ENCODE results near the gene FAM13A.
"Not testable (repeated sequence)": the region's sequence is repeated elsewhere in the genome, so short reads cannot be mapped to it uniquely, and the experiment has no call there.

The FAM13A gene

DNA sequence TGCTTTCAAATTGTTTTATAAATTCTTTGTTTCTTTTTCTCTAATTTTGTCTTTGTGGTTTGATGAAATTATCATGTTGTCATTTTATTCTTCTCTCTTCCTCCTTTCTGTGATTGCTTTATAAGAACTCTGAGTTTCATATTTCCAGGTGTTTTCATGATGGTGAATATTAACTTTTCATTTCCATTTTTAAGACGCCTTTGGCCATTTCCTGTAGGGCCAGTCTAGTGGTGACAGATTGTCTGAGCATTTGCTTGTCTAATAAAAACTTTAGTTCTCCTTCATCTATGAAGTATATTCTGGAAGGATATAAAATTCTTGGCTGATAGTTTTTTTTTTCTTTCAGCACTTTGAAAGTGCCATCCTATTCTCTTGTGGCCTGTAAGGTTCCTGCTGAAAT, 128.1 kb downstream of the FAM13A start:
- DNase-seq (ENCODE audit: low read depth), result no peak
- TF ChIP-seq, protein P1, sequence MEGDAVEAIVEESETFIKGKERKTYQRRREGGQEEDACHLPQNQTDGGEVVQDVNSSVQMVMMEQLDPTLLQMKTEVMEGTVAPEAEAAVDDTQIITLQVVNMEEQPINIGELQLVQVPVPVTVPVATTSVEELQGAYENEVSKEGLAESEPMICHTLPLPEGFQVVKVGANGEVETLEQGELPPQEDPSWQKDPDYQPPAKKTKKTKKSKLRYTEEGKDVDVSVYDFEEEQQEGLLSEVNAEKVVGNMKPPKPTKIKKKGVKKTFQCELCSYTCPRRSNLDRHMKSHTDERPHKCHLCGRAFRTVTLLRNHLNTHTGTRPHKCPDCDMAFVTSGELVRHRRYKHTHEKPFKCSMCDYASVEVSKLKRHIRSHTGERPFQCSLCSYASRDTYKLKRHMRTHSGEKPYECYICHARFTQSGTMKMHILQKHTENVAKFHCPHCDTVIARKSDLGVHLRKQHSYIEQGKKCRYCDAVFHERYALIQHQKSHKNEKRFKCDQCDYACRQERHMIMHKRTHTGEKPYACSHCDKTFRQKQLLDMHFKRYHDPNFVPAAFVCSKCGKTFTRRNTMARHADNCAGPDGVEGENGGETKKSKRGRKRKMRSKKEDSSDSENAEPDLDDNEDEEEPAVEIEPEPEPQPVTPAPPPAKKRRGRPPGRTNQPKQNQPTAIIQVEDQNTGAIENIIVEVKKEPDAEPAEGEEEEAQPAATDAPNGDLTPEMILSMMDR (IDR thresholded peaks at IDR 0.05; ENCODE audit: control insufficient read depth, insufficient read depth, low read depth, low read length, missing control alignments), result no peak
- no peak overlapping the region for H3K4me3 ChIP-seq (ENCODE audit: control insufficient read depth, low read depth, low read length)

DNA sequence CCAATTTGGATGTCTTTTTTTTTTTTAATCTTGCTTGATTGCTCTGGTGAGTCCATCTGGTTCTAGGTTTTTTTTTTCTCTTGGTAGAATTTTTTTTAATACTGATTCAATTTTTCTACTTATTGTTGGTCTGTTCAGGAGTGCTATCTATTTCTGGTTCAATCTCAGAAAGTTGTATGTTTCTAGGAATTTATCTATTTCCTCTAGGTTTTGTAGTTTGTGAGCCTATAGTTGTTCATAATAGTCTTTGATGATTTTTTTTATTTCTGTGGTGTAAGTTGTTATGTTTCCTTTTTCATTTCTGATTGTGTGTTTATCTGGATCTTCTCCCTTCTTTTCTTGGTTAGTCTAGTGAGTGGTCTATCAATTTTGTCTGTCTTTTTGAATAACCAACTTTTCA, 129.6 kb downstream of the FAM13A start:
- no peak overlapping the region for H3K4me3 ChIP-seq (ENCODE audit: control insufficient read depth, low read depth, low read length)
- TF ChIP-seq, protein P1 (IDR thresholded peaks at IDR 0.05; ENCODE audit: control insufficient read depth, insufficient read depth, low read depth, low read length, missing control alignments), result no peak
- DNase-seq (ENCODE audit: low read depth), result no peak

DNA sequence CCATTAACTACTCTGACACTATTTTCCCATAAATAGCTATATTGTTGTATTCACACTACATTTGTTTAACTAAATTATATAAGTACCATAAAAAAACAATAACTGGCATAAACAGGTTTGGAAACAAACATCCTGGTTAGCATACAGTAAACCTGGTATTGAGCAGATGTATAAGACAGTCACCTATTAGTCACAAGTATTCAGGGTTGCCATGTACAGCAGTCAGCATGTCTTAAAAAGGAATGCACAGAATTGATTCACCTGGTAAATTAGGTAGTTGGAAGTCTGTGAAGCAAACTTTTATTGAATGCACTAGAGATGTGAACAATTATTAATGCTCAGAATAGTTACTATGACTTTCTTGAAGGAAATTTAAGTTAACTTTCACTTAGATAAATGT, 137.9 kb downstream of the FAM13A start:
- H3K4me3 ChIP-seq (ENCODE audit: control insufficient read depth, low read depth, low read length), result no peak overlapping the region
- TF ChIP-seq, protein P1 (IDR thresholded peaks at IDR 0.05; ENCODE audit: control insufficient read depth, insufficient read depth, low read depth, low read length, missing control alignments), result no peak
- no peak for DNase-seq (ENCODE audit: low read depth)

DNA sequence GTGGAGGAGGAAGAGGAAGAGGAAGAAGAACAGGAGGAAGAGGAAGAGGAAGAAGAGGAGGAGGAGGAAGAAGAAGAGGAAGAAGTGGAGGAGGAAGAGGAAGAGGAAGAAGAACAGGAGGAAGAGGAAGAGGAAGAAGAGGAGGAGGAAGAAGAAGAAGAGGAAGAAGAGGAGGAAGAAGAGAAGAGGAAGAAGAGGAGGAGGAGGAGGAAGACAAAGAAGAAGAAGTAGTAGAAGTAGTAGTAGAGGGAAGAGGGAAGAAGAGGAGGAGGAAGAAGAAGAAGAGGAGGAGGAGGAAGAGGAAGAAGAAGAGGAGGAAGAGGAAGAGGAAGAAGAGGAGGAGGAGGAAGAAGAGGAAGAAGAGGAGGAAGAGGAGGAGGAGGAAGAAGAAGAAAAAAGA, 143.8 kb downstream of the FAM13A start:
- H3K4me3 ChIP-seq (ENCODE audit: control insufficient read depth, low read depth, low read length); DNase-seq (ENCODE audit: low read depth): not testable (repeated sequence)

DNA sequence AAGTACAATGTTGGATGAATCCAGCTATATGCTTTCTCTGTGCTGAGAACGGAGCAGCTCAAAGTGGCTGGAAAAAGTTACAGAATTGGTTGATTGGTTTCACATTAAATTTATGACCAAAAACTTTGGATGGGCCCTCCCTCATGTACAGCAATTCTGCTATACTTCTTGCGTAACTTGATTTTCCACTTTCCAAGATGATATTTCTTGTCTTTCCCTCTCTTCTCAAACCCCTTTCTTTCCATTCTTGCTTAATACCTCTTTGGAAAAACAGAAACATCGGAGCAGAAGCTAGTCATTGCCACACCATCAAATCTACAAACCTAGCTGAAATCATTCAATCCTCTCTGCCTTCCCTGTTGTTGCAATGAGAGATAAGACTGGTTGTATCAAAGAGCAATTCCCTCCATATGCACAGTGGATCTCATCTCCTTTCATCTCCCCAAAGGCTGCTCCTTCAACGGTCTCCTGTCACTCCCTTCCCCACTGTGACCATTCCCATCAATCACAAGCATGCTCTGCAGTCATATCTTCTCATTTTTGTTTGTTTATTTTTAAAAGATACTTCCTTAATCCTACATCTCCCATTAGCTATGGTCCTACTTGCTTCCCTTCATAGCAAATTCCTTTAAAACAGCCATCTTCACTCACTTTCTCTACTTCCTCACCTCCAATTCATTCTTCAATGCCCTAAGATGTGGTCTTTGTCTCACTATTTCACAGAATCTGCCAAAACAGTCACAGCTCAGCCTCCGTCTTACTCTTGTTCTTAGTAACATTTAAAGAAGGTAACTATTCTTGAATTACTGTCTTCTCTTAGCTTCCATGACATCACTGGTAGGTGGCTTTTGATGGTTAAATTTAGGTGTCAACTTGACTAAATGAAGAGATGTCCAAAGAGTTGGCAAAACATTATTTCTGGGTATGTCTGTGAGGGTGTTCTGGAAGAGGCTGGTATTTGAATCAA, 145.5 kb downstream of the FAM13A start:
- TF ChIP-seq, protein P1 (IDR thresholded peaks at IDR 0.05; ENCODE audit: control insufficient read depth, insufficient read depth, low read depth, low read length, missing control alignments), result no peak
- no peak for DNase-seq (ENCODE audit: low read depth)
- H3K4me3 ChIP-seq (ENCODE audit: control insufficient read depth, low read depth, low read length), result no peak overlapping the region

DNA sequence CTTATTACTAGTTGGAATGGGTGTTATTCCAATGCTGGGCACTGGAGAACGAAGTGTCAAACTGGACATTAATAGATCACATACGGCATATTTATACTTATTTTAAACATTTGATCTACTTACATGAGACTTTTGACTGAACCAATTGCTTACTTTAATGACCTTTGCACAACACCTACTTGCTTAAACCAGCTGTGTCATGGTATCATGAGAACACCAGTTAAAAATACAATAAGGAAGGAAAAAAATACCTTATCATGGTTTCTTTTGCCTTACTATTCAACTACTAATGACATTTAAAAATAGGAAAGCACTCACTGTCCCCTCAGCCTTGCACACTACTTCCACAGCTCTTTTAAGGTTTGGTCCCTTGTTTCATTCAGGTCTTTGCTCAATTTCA, 146.9 kb downstream of the FAM13A start:
- no peak for DNase-seq (ENCODE audit: low read depth)
- no peak overlapping the region for H3K4me3 ChIP-seq (ENCODE audit: control insufficient read depth, low read depth, low read length)
- TF ChIP-seq, protein P1 (IDR thresholded peaks at IDR 0.05; ENCODE audit: control insufficient read depth, insufficient read depth, low read depth, low read length, missing control alignments), result no peak

DNA sequence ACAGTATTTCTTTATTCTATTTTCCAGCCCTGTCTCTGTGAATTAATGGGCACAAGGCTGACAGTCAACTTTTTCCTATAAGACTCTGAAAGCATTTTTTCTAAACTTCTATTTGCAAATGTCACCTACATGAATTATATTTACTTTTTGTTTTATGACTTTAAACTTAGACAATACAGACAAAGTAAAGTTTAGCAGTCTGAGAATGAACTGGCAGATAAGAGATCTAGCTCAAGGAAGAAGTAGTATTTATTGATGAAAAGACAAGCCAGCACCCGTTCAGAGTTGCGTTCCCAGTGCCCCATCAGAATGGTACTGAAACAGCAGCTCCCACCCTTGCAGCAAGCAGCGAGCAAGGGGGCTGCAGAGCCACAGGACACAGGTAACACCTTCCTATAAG, 148.5 kb downstream of the FAM13A start:
- no peak for DNase-seq (ENCODE audit: low read depth)
- no peak overlapping the region for H3K4me3 ChIP-seq (ENCODE audit: control insufficient read depth, low read depth, low read length)
- TF ChIP-seq, protein P1 (IDR thresholded peaks at IDR 0.05; ENCODE audit: control insufficient read depth, insufficient read depth, low read depth, low read length, missing control alignments), result no peak

All from AG09309 (cell line).